ENCODE measurements around the gene PTPN1. TPM values are rescaled to one million over a fixed set of nuclear protein-coding genes. Genes with fewer than 3 reads are reported as not detected.

Gene PTPN1
- total and polyA plus RNA-seq, 2 donors (not counting 1 experiment from before 2014, with no cell fraction given): 20.0 to 28.7 TPM

DNA sequence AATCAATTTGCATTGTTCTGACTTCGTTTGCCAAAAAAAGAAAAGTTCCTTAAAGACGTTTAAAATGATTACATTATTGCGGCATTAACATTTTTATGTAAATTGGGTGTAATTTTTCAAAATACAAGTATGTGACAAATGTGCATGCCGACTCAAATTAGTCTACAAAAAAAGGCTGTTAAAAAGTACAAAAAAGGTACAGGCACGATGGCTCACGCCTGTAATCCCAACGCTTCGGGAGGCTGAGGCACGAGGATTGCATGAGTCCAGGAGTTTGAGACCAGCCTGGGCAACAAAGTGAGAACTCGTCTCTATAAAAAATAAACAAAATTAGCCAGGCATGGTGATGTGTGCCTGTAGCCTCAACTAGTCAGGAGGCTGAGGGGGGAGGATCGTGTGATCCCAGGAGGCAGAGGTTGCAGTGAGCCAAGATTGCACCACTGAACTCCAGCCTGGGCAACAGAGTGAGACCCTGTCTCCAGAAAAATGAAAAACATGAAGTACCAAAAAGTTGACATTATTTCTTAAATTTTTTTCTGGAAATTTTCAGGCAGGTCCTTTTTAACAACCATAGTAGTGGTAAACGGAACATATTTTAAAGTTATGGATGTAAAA is 90.2 kb downstream of the PTPN1 start:
- H3K79me2 ChIP-seq (ENCODE audit: control insufficient read depth, insufficient read depth, low read length): no peaks in the 10 kb centered on the region
- no peaks in the 10 kb centered on the region for H4K20me1 ChIP-seq (ENCODE audit: control insufficient read depth, extremely low read depth, insufficient read depth, low read length)
- no peaks in the 10 kb centered on the region for H3K4me1 ChIP-seq (ENCODE audit: control insufficient read depth, extremely low read depth, insufficient read depth, low read length)
- H3K27me3 ChIP-seq (ENCODE audit: control insufficient read depth, insufficient read depth, low read length): no peaks in the 10 kb centered on the region
- H3K36me3 ChIP-seq (ENCODE audit: control insufficient read depth, insufficient read depth, low read length): no peaks in the 10 kb centered on the region
- H3K9ac ChIP-seq (ENCODE audit: insufficient read depth, low read length): no peak overlapping the region
- TF ChIP-seq EZH2 (IDR thresholded peaks at IDR 0.05; ENCODE audit: low read length, missing control alignments): no peak
- TF ChIP-seq, protein P1, sequence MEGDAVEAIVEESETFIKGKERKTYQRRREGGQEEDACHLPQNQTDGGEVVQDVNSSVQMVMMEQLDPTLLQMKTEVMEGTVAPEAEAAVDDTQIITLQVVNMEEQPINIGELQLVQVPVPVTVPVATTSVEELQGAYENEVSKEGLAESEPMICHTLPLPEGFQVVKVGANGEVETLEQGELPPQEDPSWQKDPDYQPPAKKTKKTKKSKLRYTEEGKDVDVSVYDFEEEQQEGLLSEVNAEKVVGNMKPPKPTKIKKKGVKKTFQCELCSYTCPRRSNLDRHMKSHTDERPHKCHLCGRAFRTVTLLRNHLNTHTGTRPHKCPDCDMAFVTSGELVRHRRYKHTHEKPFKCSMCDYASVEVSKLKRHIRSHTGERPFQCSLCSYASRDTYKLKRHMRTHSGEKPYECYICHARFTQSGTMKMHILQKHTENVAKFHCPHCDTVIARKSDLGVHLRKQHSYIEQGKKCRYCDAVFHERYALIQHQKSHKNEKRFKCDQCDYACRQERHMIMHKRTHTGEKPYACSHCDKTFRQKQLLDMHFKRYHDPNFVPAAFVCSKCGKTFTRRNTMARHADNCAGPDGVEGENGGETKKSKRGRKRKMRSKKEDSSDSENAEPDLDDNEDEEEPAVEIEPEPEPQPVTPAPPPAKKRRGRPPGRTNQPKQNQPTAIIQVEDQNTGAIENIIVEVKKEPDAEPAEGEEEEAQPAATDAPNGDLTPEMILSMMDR (conservative IDR thresholded peaks at IDR 0.05 in 1 of 2, IDR thresholded peaks at IDR 0.05 in 1 of 2; ENCODE audit: low read depth in 1 of 2, low read length in 2 of 2): no peak
- DNase-seq (ENCODE audit: low read depth in 2 of 2): no peak
- H3K4me2 ChIP-seq (ENCODE audit: extremely low read depth, insufficient read depth, low read length): no peak overlapping the region
- no peak overlapping the region for H3K4me3 ChIP-seq (replicated peaks in 1 of 4; ENCODE audit: control extremely low read depth in 1 of 4, insufficient read depth in 1 of 4, low read depth in 3 of 4, low read length in 4 of 4)
- no peak overlapping the region for H3K27ac ChIP-seq (ENCODE audit: insufficient read depth, low read length)
- no peaks in the 10 kb centered on the region for H3K9me3 ChIP-seq (ENCODE audit: control insufficient read depth, insufficient read depth, low read depth, low read length)
- no peak overlapping the region for H2AFZ ChIP-seq (ENCODE audit: low read length)

DNA sequence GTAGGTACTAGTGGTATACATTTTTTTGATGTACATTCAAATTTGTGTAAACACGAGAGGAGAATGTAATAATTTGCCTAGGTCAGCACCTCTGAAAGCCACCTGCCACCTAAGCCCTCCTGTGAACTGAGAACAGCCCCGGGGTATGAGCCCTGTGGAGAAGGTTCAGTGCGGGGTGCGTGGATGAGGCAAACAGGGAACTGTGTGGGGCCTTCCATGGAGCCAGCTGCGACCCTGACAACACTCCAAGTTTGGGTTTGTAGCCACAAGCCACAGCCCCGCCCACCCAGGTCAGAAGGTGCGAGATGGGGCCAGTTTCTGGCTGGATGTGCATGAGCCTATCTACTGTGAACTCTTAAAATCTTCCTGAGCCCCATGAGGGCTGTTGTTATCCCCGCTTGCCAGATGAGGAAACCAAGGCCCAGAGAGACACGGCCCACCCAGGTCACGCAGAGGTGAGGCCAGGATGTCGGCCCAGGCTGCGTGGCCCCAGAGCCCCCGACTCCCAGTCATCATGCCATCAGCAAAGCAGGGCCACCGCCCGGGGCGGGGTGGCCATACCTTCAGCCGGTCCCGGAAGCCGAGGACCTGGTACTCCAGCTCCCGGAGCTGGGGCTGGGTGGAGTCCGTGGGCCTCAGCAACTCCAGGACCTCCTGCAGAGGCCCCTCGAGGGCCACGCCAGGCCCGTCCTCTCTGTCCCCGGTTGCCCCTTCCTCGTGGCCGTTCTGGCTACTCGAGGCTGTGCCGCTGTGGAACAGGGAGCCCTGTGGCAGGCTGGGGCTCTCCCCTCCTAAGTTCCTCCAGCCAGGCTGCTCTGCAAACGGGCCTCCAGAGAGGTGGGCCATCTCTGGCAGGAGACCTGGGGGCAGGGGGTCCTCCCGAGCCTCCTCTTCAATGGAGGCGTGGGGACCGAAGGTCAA is 91.6 kb downstream of the PTPN1 start:
- no peak for DNase-seq (ENCODE audit: low read depth in 2 of 2)
- H3K79me2 ChIP-seq (ENCODE audit: control insufficient read depth, insufficient read depth, low read length): no peaks in the 10 kb centered on the region
- H4K20me1 ChIP-seq (ENCODE audit: control insufficient read depth, extremely low read depth, insufficient read depth, low read length): no peaks in the 10 kb centered on the region

More for the DNA sequence above, 91.6 kb downstream of the PTPN1 start:
- Histone ChIP-seq H3K9me3 (ENCODE audit: control insufficient read depth, insufficient read depth, low read depth, low read length) (no peaks in the 10 kb centered on the region), H3K4me3 (replicated peaks in 1 of 4; ENCODE audit: control extremely low read depth in 1 of 4, insufficient read depth in 1 of 4, low read depth in 3 of 4, low read length in 4 of 4) (no peak overlapping the region), H3K27me3 (ENCODE audit: control insufficient read depth, insufficient read depth, low read length) (no peaks in the 10 kb centered on the region), H3K4me2 (ENCODE audit: extremely low read depth, insufficient read depth, low read length) (no peak overlapping the region), H2AFZ (ENCODE audit: low read length) (no peak overlapping the region), H3K9ac (ENCODE audit: insufficient read depth, low read length) (no peak overlapping the region), H3K4me1 (ENCODE audit: control insufficient read depth, extremely low read depth, insufficient read depth, low read length) (no peaks in the 10 kb centered on the region), H3K36me3 (ENCODE audit: control insufficient read depth, insufficient read depth, low read length) (no peaks in the 10 kb centered on the region), H3K27ac (ENCODE audit: insufficient read depth, low read length) (no peak overlapping the region)
- TF ChIP-seq EZH2 (IDR thresholded peaks at IDR 0.05; ENCODE audit: low read length, missing control alignments): no peak
- TF ChIP-seq, protein P1 (conservative IDR thresholded peaks at IDR 0.05 in 1 of 2, IDR thresholded peaks at IDR 0.05 in 1 of 2; ENCODE audit: low read depth in 1 of 2, low read length in 2 of 2): no peak
